ENCODE results near the gene LRRC41. TPM values are rescaled to one million over a fixed set of nuclear protein-coding genes. Genes with fewer than 3 reads are reported as not detected.

The LRRC41 gene
- total RNA-seq, 1 donor from 2014 or later: 43.1 TPM

- H3F3A ChIP-seq (ENCODE audit: low read depth): peaks cover 38% of the 10 kb centered on the region
- H3K36me3 Mint-ChIP-seq: peaks cover 15% of the 10 kb centered on the region
- peaks cover 2% of the 10 kb centered on the region for H3K9me3 Mint-ChIP-seq
- peaks cover 5% of the 10 kb centered on the region for H3K36me3 ChIP-seq
- H3K4me3 Mint-ChIP-seq: peak overlapping the region; percentile 100
- H3K9me3 ChIP-seq (ENCODE audit: low read depth): no peaks in the 10 kb centered on the region
- H3K27ac ChIP-seq: no peak overlapping the region
- H3K4me1 ChIP-seq: no peaks in the 10 kb centered on the region
- TF ChIP-seq CTCF (IDR thresholded peaks at IDR 0.05) (no peak), EZH2phosphoT487 (IDR thresholded peaks at IDR 0.05) (no peak), EZH2 (IDR thresholded peaks at IDR 0.05) (no peak)
- peaks cover 29% of the 10 kb centered on the region for H3K4me1 Mint-ChIP-seq
- H3K27me3 ChIP-seq: no peaks in the 10 kb centered on the region
- no peak overlapping the region for H3K27ac Mint-ChIP-seq
- H2AFZ ChIP-seq (replicated peaks): no peak overlapping the region
- H4K20me1 ChIP-seq (ENCODE audit: low read depth): no peaks in the 10 kb centered on the region
- no peak overlapping the region for H3K4me2 ChIP-seq
- peaks cover 8% of the 10 kb centered on the region for H3K27me3 Mint-ChIP-seq (ENCODE audit: insufficient read depth, low read depth)
- H3K4me3 ChIP-seq: no peak overlapping the region
- no peaks in the 10 kb centered on the region for H3K79me2 ChIP-seq (ENCODE audit: low read depth)
- no peak for DNase-seq (ENCODE audit: low spot score)
- H3K9ac ChIP-seq: no peak overlapping the region
Measured at GRCh38 chr1:46342677-46343350, 39.4 kb upstream of the LRRC41 start.

DNA sequence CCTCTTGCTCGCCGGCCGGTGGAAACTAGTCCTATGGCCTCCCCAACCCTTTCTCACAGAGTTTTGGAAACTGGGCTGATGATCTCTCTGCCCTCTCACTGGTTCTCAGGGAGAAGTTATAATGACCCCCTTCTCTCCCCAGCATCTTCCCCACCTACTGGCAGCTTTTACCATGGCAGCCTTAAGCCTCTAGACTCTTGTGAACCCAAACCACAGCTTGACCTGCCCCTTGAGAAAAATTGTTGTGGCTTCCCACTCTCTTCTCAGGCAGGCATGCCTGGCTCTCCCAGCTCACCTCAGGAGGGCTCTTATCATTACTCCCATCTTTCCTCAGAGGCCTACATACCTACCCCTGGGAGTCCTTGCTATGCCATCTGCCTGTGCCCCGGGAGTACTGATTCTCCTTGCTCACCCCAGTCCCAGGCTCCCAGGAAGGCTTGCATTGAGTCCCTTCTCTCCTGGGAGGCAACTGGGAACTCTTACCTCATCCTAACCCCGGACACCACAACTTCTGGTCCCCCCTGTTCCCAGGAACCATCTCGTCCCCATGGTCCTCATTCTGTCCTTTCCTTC is 38.8 kb upstream of the LRRC41 start:
- Histone ChIP-seq H3K4me2 (peak overlapping the region; percentile 80), H3K4me3 (no peak overlapping the region), H3K4me1 (no peaks in the 10 kb centered on the region), H2AFZ (replicated peaks) (no peak overlapping the region), H3K36me3 (no peaks in the 10 kb centered on the region), H3F3A (ENCODE audit: low read depth) (peaks cover 33% of the 10 kb centered on the region), H3K27me3 (no peaks in the 10 kb centered on the region), H3K79me2 (ENCODE audit: low read depth) (no peaks in the 10 kb centered on the region), H3K27ac (no peak overlapping the region), H3K9me3 (ENCODE audit: low read depth) (no peaks in the 10 kb centered on the region), H4K20me1 (ENCODE audit: low read depth) (no peaks in the 10 kb centered on the region), H3K9ac (no peak overlapping the region)
- Mint-ChIP-seq H3K4me1 (peaks cover 29% of the 10 kb centered on the region), H3K36me3 (peaks cover 11% of the 10 kb centered on the region), H3K27ac (peak overlapping the region; percentile 87), H3K27me3 (ENCODE audit: insufficient read depth, low read depth) (peaks cover 8% of the 10 kb centered on the region), H3K4me3 (peak overlapping the region; percentile 100), H3K9me3 (peaks cover 2% of the 10 kb centered on the region)
- peak; percentile 15 for DNase-seq (ENCODE audit: low spot score)
- TF ChIP-seq EZH2 (IDR thresholded peaks at IDR 0.05) (no peak), CTCF (IDR thresholded peaks at IDR 0.05) (peak; percentile 36), EZH2phosphoT487 (IDR thresholded peaks at IDR 0.05) (no peak)

GRCh38 chr1:46341222-46342083 is 38.0 kb upstream of the LRRC41 start:
- Histone ChIP-seq H3F3A (ENCODE audit: low read depth) (peaks cover 33% of the 10 kb centered on the region), H2AFZ (replicated peaks) (peak overlapping the region; percentile 75), H3K9ac (no peak overlapping the region), H3K27me3 (no peaks in the 10 kb centered on the region), H3K4me1 (no peaks in the 10 kb centered on the region), H4K20me1 (ENCODE audit: low read depth) (no peaks in the 10 kb centered on the region), H3K27ac (peak overlapping the region; percentile 11), H3K4me3 (peak overlapping the region; percentile 67), H3K9me3 (ENCODE audit: low read depth) (no peaks in the 10 kb centered on the region), H3K4me2 (peak overlapping the region; percentile 80), H3K36me3 (no peaks in the 10 kb centered on the region), H3K79me2 (ENCODE audit: low read depth) (no peaks in the 10 kb centered on the region)
- peaks cover 9% of the 10 kb centered on the region for H3K36me3 Mint-ChIP-seq
- H3K9me3 Mint-ChIP-seq: peaks cover 2% of the 10 kb centered on the region
- peaks cover 29% of the 10 kb centered on the region for H3K4me1 Mint-ChIP-seq
- peak overlapping the region; percentile 87 for H3K27ac Mint-ChIP-seq
- TF ChIP-seq EZH2phosphoT487 (IDR thresholded peaks at IDR 0.05): no peak
- TF ChIP-seq CTCF (IDR thresholded peaks at IDR 0.05): no peak
- TF ChIP-seq EZH2 (IDR thresholded peaks at IDR 0.05): no peak
- peak; percentile 10 for DNase-seq (ENCODE audit: low spot score)
- peak overlapping the region; percentile 100 for H3K4me3 Mint-ChIP-seq
- H3K27me3 Mint-ChIP-seq (ENCODE audit: insufficient read depth, low read depth): peaks cover 8% of the 10 kb centered on the region
